Hepatocyte (in vitro differentiated cells): ENCODE data around the gene UBR1.

ENCODE experiments used
- CTCF ChIP-seq: fragments of 200-600 bp; sonication (generic); IDR thresholded peaks from 2 replicates; pipeline ENCODE4 v1.5.1; 2016; ENCODE audit warnings: antibody characterized with exemption, mild to moderate bottlenecking; ENCODE audit not compliant: poor library complexity
- EZH2phosphoT487 ChIP-seq: fragments of 200-600 bp; sonication (generic); IDR thresholded peaks from one replicate; pipeline ENCODE4 v1.6.1; 2018; ENCODE audit warnings: antibody characterized with exemption, mild to moderate bottlenecking, low read depth, moderate library complexity; ENCODE audit not compliant: unreplicated experiment, severe bottlenecking

- no peak for TF ChIP-seq CTCF
- no peak for TF ChIP-seq EZH2phosphoT487
These were observed 620 bp upstream of the UBR1 start for GRCh38 chr15:43106486-43106829.
